ENCODE measurements around the gene BANF1. TPM values are rescaled to one million over a fixed set of nuclear protein-coding genes. Genes with fewer than 3 reads are reported as not detected.

Gene BANF1
- total RNA-seq, 3 donors from 2014 or later = 286 to 337 (median 326) TPM

DNA sequence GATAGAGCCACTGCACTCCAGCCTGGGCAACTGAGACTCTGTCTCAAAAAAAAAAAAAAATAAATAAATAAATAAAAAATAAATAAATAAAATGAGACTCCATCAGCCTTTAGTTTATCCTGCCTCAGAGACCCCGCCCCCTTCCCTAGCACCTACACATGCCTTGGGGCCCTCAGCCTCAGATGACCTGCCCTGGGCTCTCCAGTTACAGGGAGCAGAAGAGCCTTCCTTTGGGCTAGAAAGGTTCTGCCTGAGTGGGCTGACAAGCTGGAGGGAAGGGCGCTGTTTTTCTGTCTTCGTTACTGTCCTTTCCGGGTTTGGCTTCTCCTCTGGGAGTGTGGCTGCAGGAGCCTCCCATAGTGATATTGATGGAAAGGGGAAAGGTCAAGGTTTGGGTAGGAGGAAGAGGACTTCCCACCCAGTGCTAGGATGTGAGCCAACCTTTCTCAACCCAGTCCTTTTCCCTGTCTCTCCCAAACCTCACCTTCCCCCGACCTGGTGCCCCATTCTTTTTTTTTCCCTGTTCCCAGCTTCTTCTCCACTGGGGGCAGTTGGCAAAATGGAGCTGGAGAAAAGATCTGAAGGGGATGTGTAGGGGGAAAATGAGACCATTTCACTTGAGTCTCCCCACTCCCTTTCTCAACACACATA, 48.4 kb downstream of the BANF1 start:
- DNase-seq = no peak
- Mint-ChIP-seq H3K36me3 (ENCODE audit: insufficient read depth) (peaks cover 20% of the 10 kb centered on the region), H3K27me3 (ENCODE audit: low read depth) (peaks cover 3% of the 10 kb centered on the region), H3K4me3 (peak overlapping the region; percentile 100), H3K4me1 (ENCODE audit: low read depth) (peaks cover 30% of the 10 kb centered on the region), H3K9me3 (no peaks in the 10 kb centered on the region)
- no peak for ATAC-seq

DNA sequence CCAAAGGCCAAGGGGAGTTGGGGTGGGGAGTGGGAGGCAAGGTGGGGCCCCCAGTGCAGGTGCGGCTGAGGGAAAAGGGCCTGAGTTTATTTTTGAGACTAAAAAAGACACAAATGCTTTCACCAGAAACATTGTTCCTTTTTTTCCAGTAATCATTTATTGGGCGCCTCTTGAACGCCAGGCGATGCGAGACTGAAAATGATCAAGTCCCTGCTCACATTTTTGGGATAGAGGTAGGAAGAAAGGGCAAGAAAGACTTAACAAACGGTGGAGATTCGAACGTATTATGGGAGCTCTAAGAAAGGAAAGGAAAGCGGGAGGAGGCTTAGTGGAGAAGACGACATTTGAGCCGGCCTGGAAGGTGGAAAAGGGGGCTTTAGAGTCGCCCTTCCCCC, 49.1 kb downstream of the BANF1 start:
- Mint-ChIP-seq H3K4me1 (ENCODE audit: low read depth) (peaks cover 29% of the 10 kb centered on the region), H3K36me3 (ENCODE audit: insufficient read depth) (peaks cover 24% of the 10 kb centered on the region), H3K4me3 (peak overlapping the region; percentile 100), H3K27me3 (ENCODE audit: low read depth) (peaks cover 3% of the 10 kb centered on the region), H3K9me3 (no peaks in the 10 kb centered on the region)
- ATAC-seq (no peak), DNase-seq (no peak)

DNA sequence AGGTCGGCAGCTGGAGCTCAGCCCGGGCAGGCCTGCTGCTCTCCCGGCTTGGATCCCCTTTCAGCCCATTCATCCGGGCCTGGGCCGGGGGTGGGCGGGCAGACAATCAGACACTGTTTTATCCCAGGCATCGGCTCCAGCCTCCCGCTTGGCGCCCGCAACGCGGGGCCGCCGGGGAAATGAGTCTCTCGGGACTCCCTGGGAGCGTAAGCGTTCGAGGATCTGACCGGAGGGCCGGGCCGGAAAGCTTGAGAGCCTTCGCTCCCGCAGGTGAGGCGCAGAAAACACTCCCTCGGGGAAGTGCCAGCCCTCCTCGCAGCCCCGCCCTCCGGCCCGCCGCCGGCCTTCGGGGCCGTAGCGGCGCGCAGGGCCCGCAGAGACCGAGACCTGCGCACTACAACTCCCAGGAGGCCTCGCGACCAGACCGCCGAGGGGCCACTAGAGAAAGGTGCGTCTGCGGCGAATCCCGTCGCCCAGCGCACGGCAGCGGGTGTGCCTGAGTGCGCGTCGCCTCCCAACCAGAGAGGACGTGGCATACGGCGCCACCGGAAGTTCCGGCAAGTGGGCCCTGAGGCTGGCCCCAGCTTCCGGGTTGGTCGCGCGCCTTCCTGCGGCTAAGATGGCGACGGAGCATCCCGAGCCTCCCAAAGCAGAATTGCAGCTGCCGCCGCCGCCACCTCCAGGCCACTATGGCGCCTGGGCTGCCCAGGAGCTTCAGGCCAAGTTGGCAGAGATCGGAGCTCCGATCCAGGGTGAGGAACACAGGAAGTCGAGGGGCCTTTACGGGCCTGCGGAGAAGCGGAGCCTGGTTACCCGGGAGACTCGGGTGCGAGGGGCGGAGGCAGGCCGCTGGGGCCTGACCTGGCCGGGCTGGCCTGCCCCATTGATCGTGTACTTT, 49.7 kb downstream of the BANF1 start, which contains the start of gene SF3B2:
SF3B2 (plus strand) TSS at position 599 of the 898 bp plus-strand sequence; CDS start at position 620, 21 bp downstream.
- H3K4me3 Mint-ChIP-seq = peak within 1 kb of the TSS; percentile 100
- peaks cover 28% of the 10 kb centered on the region for H3K36me3 Mint-ChIP-seq (ENCODE audit: insufficient read depth)
- peak; percentile 92 for DNase-seq
- ATAC-seq = peak; percentile 99
- H3K4me1 Mint-ChIP-seq (ENCODE audit: low read depth) = peaks cover 29% of the 10 kb centered on the region
- H3K9me3 Mint-ChIP-seq = no peaks in the 10 kb centered on the region
- H3K27me3 Mint-ChIP-seq (ENCODE audit: low read depth) = peaks cover 3% of the 10 kb centered on the region

DNA sequence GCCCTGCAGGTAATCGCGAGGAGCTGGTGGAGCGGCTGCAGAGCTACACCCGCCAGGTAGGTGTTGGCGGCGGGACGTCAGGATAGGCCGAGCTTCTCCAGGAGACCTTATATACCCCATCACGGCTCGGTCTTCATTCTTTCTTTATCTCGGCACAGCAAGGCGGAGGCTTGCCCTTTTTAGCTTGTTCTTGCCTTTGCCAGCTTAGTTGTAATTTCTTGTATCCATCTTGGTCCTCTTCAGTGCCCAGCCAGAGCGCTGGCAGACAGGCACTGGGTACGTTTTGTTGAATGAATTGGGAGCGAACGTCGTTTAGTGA, 50.3 kb downstream of the BANF1 start:
- peaks cover 29% of the 10 kb centered on the region for H3K4me1 Mint-ChIP-seq (ENCODE audit: low read depth)
- ATAC-seq = no peak
- peak overlapping the region; percentile 100 for H3K4me3 Mint-ChIP-seq
- no peak for DNase-seq
- H3K27me3 Mint-ChIP-seq (ENCODE audit: low read depth) = peaks cover 3% of the 10 kb centered on the region
- H3K9me3 Mint-ChIP-seq = no peaks in the 10 kb centered on the region
- peaks cover 31% of the 10 kb centered on the region for H3K36me3 Mint-ChIP-seq (ENCODE audit: insufficient read depth)

Other genes with a start within 250 kb of the BANF1 start
- 10 to 100 TPM; 17.3 to 19.4 (median 17.4) TPM for gene AP5B1, start 221.5 kb upstream of the BANF1 start, total RNA-seq
- under 1 TPM in 2 of 3 donors, not detected in 1; 0.05 TPM for gene OVOL1, start 215.4 kb upstream of the BANF1 start, total RNA-seq
- gene SNX32, start 168.5 kb upstream of the BANF1 start, total RNA-seq = 1 to 10 TPM in 1 of 3 donors, under 1 TPM in 2; 0.52 to 1.4 (median 0.56) TPM
- gene CFL1, start 144.3 kb upstream of the BANF1 start, total RNA-seq = 1,000 to 10,000 TPM in 1 of 3 donors, 100 to 1,000 TPM in 2; 944 to 1,135 (median 977) TPM
- 10 to 100 TPM; 60.8 to 72.9 (median 60.8) TPM for gene MUS81, start 142.1 kb upstream of the BANF1 start, total RNA-seq
- 1 to 10 TPM; 1.0 to 2.9 (median 2.0) TPM for gene EFEMP2, start 129.7 kb upstream of the BANF1 start, total RNA-seq
- gene CTSW, start 122.7 kb upstream of the BANF1 start, total RNA-seq = 10 to 100 TPM in 2 of 3 donors, 1 to 10 TPM in 1; 8.4 to 12.3 (median 11.2) TPM
- 10 to 100 TPM; 72.8 to 86.1 (median 83.9) TPM for gene FIBP, start 114.0 kb upstream of the BANF1 start, total RNA-seq
- gene CCDC85B, start 111.8 kb upstream of the BANF1 start, total RNA-seq = 100 to 1,000 TPM in 1 of 3 donors, 10 to 100 TPM in 2; 77.8 to 116 (median 95.6) TPM
- 10 to 100 TPM; 75.6 to 77.2 (median 76.9) TPM for gene FOSL1, start 102.1 kb upstream of the BANF1 start, total RNA-seq
- gene C11orf68, start 83.4 kb upstream of the BANF1 start, total RNA-seq = 10 to 100 TPM; 13.9 to 15.4 (median 14.0) TPM
- 100 to 1,000 TPM in 2 of 3 donors, 10 to 100 TPM in 1; 96.1 to 118 (median 106) TPM for gene DRAP1, start 83.1 kb upstream of the BANF1 start, total RNA-seq
- not detected for gene TSGA10IP, start 57.0 kb upstream of the BANF1 start, total RNA-seq
- 100 to 1,000 TPM in 2 of 3 donors, 10 to 100 TPM in 1; 90.8 to 105 (median 100) TPM for gene SART1, start 40.8 kb upstream of the BANF1 start, total RNA-seq
- gene EIF1AD, start 346 bp upstream of the BANF1 start, total RNA-seq = 10 to 100 TPM; 71.4 to 76.9 (median 76.0) TPM
- 1 to 10 TPM in 1 of 3 donors, under 1 TPM in 2; 0.38 to 1.0 (median 0.45) TPM for gene CST6, start 9.5 kb downstream of the BANF1 start, total RNA-seq
- not detected for gene CATSPER1, start 24.0 kb downstream of the BANF1 start, total RNA-seq
- not detected for gene GAL3ST3, start 46.7 kb downstream of the BANF1 start, total RNA-seq
- gene SF3B2, start 49.9 kb downstream of the BANF1 start, total RNA-seq = 100 to 1,000 TPM; 368 to 384 (median 376) TPM
- gene PACS1, start 67.8 kb downstream of the BANF1 start, total RNA-seq = 10 to 100 TPM; 43.4 to 46.3 (median 44.8) TPM